ENCODE measurements around the gene TMC4. TPM values are rescaled to one million over a fixed set of nuclear protein-coding genes. Genes with fewer than 3 reads are reported as not detected.

The TMC4 gene
- total and polyA plus RNA-seq, 2 experiments from 2014 or later, result 0.18 TPM; not detected in 1

GRCh38 chr19:54165222-54165621 is 7.7 kb downstream of the TMC4 start:
- Histone ChIP-seq H3K9ac (no peak overlapping the region), H2AFZ (no peak overlapping the region), H3K4me2 (ENCODE audit: unreplicated experiment) (no peak overlapping the region), H3K79me2 (ENCODE audit: insufficient read depth) (no peaks in the 10 kb centered on the region), H3K9me3 (ENCODE audit: low read depth) (no peaks in the 10 kb centered on the region), H3K4me1 (ENCODE audit: insufficient read depth) (peaks cover 7% of the 10 kb centered on the region), H3K4me3 (no peak overlapping the region), H4K20me1 (ENCODE audit: insufficient read depth) (no peaks in the 10 kb centered on the region), H3K36me3 (ENCODE audit: low read depth) (no peaks in the 10 kb centered on the region), H3K9me2 (ENCODE audit: insufficient read depth) (no peaks in the 10 kb centered on the region), H3K27ac (no peak overlapping the region), H3K27me3 (replicated peaks; ENCODE audit: insufficient read depth) (no peaks in the 10 kb centered on the region), H3F3A (ENCODE audit: insufficient read depth) (peaks cover under 1% of the 10 kb centered on the region; the same call in 1 of the 2 replicates)
- DNase-seq, result no peak
- 89 to 90% methylated on average over 25 of the region's 25 CpGs for WGBS, 2 experiments (ENCODE audit: low coverage in 1 of 2, low lambda C conversion rate in 2 of 2, missing lambda C conversion rate in 2 of 2)
- TF ChIP-seq EZH2 (IDR thresholded peaks at IDR 0.05; ENCODE audit: insufficient read depth, poor library complexity, severe bottlenecking) (no peak), EZH2phosphoT487 (IDR thresholded peaks at IDR 0.05; ENCODE audit: insufficient read depth, low read depth) (no peak)
- in situ Hi-C loops (cut with MboI), result no loop called here

DNA sequence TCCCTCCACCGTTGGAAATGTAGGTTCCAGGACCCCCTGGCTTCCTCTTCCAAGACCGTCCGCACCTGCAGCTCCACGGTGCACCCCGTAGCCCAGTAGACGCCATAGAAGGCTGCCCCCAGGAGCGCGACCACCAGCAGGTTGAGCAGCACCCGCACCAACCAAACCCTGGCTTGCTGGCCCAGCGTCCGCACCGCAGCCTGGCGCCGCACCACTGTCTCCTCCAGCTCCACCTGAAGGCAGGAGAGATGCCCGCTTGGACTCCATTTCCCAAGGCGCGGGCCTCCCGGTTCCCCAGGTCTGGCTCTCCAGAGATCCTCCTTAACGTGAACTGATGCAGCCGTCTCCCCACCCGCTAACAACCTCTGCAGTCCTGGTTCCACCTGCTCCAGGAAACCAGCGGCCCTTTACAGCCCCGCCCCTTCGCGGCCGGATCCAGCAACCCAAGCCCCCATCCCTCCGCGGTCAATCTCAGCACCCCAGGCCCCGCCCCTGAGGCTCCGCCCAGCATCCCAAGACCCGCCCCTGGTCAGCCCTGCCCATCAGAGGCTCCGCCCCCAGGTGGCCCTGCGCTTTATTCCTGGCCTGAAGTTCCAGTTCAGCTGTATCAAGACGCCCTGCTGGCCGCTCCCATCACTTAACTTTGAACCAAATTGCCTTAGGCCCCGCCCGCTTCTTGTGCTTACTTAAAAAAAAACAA is 8.4 kb downstream of the TMC4 start:
- no peaks in the 10 kb centered on the region for H3K79me2 ChIP-seq (ENCODE audit: insufficient read depth)
- no peak overlapping the region for H3K4me3 ChIP-seq
- no peak overlapping the region for H3K9ac ChIP-seq
- no peak for TF ChIP-seq EZH2 (IDR thresholded peaks at IDR 0.05; ENCODE audit: insufficient read depth, poor library complexity, severe bottlenecking)
- TF ChIP-seq EZH2phosphoT487 (IDR thresholded peaks at IDR 0.05; ENCODE audit: insufficient read depth, low read depth), result no peak
- H3K4me1 ChIP-seq (ENCODE audit: insufficient read depth), result peaks cover 7% of the 10 kb centered on the region
- DNase-seq, result peak; percentile 50
- no peaks in the 10 kb centered on the region for H3K9me2 ChIP-seq (ENCODE audit: insufficient read depth)
- H3K4me2 ChIP-seq (ENCODE audit: unreplicated experiment), result no peak overlapping the region
- H3K27ac ChIP-seq, result no peak overlapping the region
- no peaks in the 10 kb centered on the region for H3K9me3 ChIP-seq (ENCODE audit: low read depth)
- WGBS, 2 experiments (ENCODE audit: low coverage in 1 of 2, low lambda C conversion rate in 2 of 2, missing lambda C conversion rate in 2 of 2), result 13 to 17% methylated on average over 27 to 37 of the region's 37 CpGs
- H3K36me3 ChIP-seq (ENCODE audit: low read depth), result no peaks in the 10 kb centered on the region
- H3K27me3 ChIP-seq (replicated peaks; ENCODE audit: insufficient read depth), result no peaks in the 10 kb centered on the region
- H4K20me1 ChIP-seq (ENCODE audit: insufficient read depth), result no peaks in the 10 kb centered on the region
- H2AFZ ChIP-seq, result no peak overlapping the region
- H3F3A ChIP-seq (ENCODE audit: insufficient read depth), result peaks cover 3% of the 10 kb centered on the region; the same call in 1 of the 2 replicates
- in situ Hi-C loops (cut with MboI), result no loop called here

DNA sequence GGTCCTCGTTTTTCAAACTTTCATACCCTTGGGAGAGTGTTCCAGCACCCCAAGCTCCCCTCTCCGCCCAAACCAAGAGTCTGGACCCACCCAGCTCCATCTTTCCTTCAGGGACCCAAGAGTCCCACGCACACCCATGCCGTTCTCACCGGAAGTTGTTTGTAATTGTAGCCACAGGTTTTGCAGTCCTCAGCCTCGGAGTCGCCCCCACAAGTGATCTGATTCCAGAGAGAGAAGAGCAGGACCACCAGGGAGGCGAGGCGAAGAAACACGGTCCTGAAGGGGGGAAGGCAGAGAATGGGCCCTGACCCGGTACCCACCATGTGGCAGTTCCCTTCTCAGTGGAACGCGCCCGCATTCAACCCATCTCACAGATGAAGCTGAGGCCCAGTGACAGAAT is 10.1 kb downstream of the TMC4 start:
- Histone ChIP-seq H3K27ac (no peak overlapping the region), H3F3A (ENCODE audit: insufficient read depth) (peaks cover 15% of the 10 kb centered on the region; the same call in 1 of the 2 replicates), H3K9me3 (ENCODE audit: low read depth) (no peaks in the 10 kb centered on the region), H3K4me3 (peak overlapping the region; percentile 66; the same call in 1 of the 2 replicates), H3K9me2 (ENCODE audit: insufficient read depth) (no peaks in the 10 kb centered on the region), H3K4me2 (ENCODE audit: unreplicated experiment) (no peak overlapping the region), H4K20me1 (ENCODE audit: insufficient read depth) (no peaks in the 10 kb centered on the region), H3K36me3 (ENCODE audit: low read depth) (no peaks in the 10 kb centered on the region), H2AFZ (no peak overlapping the region), H3K9ac (no peak overlapping the region), H3K4me1 (ENCODE audit: insufficient read depth) (peaks cover 14% of the 10 kb centered on the region), H3K79me2 (ENCODE audit: insufficient read depth) (peaks cover 6% of the 10 kb centered on the region; the same call in 1 of the 2 replicates), H3K27me3 (replicated peaks; ENCODE audit: insufficient read depth) (no peaks in the 10 kb centered on the region)
- 71 to 73% methylated on average over 13 to 14 of the region's 14 CpGs for WGBS, 2 experiments (ENCODE audit: low coverage in 1 of 2, low lambda C conversion rate in 2 of 2, missing lambda C conversion rate in 2 of 2)
- no peak for TF ChIP-seq EZH2phosphoT487 (IDR thresholded peaks at IDR 0.05; ENCODE audit: insufficient read depth, low read depth)
- no peak for TF ChIP-seq EZH2 (IDR thresholded peaks at IDR 0.05; ENCODE audit: insufficient read depth, poor library complexity, severe bottlenecking)
- no peak for DNase-seq
- in situ Hi-C loops (cut with MboI), result no loop called here

- in situ Hi-C loops (cut with MboI), result no loop called here
- peak overlapping the region; percentile 38 for H3K4me2 ChIP-seq (ENCODE audit: unreplicated experiment)
These were observed 10.6 kb downstream of the TMC4 start for GRCh38 chr19:54162241-54162805.

More at GRCh38 chr19:54162241-54162805, 10.6 kb downstream of the TMC4 start:
- Histone ChIP-seq H3K79me2 (ENCODE audit: insufficient read depth) (peaks cover 11% of the 10 kb centered on the region; the same call in 1 of the 2 replicates), H3K4me3 (peak overlapping the region; percentile 66), H2AFZ (peak overlapping the region; percentile 62), H4K20me1 (ENCODE audit: insufficient read depth) (no peaks in the 10 kb centered on the region), H3F3A (ENCODE audit: insufficient read depth) (peaks cover 15% of the 10 kb centered on the region; the same call in 1 of the 2 replicates), H3K27me3 (replicated peaks; ENCODE audit: insufficient read depth) (no peaks in the 10 kb centered on the region), H3K9ac (no peak overlapping the region), H3K36me3 (ENCODE audit: low read depth) (no peaks in the 10 kb centered on the region), H3K9me2 (ENCODE audit: insufficient read depth) (no peaks in the 10 kb centered on the region), H3K27ac (no peak overlapping the region), H3K9me3 (ENCODE audit: low read depth) (no peaks in the 10 kb centered on the region), H3K4me1 (ENCODE audit: insufficient read depth) (peaks cover 14% of the 10 kb centered on the region)
- no peak for TF ChIP-seq EZH2 (IDR thresholded peaks at IDR 0.05; ENCODE audit: insufficient read depth, poor library complexity, severe bottlenecking)
- TF ChIP-seq EZH2phosphoT487 (IDR thresholded peaks at IDR 0.05; ENCODE audit: insufficient read depth, low read depth), result no peak
- 8 to 9% methylated on average over 22 to 34 of the region's 35 CpGs for WGBS, 2 experiments (ENCODE audit: low coverage in 1 of 2, low lambda C conversion rate in 2 of 2, missing lambda C conversion rate in 2 of 2)
- DNase-seq, result peak; percentile 87
